ENCODE results near the gene SERINC1. TPM values are rescaled to one million over a fixed set of nuclear protein-coding genes. Genes with fewer than 3 reads are reported as not detected.
A peak's percentile ranks its signal among the peaks of the same experiment; 100 is the strongest.

Gene SERINC1
- total RNA-seq, 1 donor from 2014 or later = 216 TPM

DNA sequence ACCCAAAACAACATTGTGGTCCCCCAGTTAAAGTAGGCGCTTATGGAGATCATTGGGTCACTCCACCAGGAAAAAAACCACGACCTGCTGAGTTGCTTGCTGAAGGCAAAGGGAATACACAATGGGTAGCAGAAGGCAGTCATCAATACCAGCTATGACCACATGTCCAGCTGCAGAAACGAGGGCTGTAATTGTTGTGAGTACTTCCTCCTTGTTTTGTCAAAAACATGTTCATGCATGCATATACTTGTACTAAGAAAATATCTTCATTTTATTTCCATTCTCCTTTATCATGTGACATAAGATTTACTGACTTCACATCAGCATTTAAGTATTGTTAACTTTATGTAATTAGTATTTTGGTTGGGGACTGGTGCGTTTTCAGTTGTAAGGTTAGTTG is 16.9 kb downstream of the SERINC1 start:
- Histone ChIP-seq H3K4me1 (peaks cover 14% of the 10 kb centered on the region), H3K9me3 (no peaks in the 10 kb centered on the region), H3K27me3 (ENCODE audit: low read depth) (no peaks in the 10 kb centered on the region), H3K4me3 (no peak overlapping the region), H3K27ac (no peak overlapping the region), H3K36me3 (peaks cover 88% of the 10 kb centered on the region)
- intact Hi-C loops (cut with DNase I) = no loop called here
- ATAC-seq (no peak), DNase-seq (no peak)
- TF ChIP-seq CTCF (IDR thresholded peaks at IDR 0.05) = no peak

GRCh38 chr6:122452509-122452908 is 19.1 kb downstream of the SERINC1 start:
- Histone ChIP-seq H3K4me3 (no peak overlapping the region), H3K27ac (no peak overlapping the region), H3K9me3 (no peaks in the 10 kb centered on the region), H3K36me3 (peaks cover 99% of the 10 kb centered on the region), H3K4me1 (no peaks in the 10 kb centered on the region), H3K27me3 (ENCODE audit: low read depth) (no peaks in the 10 kb centered on the region)
- intact Hi-C loops (cut with DNase I) = no loop called here
- DNase-seq (no peak), ATAC-seq (no peak)
- TF ChIP-seq CTCF (IDR thresholded peaks at IDR 0.05) = no peak

DNA sequence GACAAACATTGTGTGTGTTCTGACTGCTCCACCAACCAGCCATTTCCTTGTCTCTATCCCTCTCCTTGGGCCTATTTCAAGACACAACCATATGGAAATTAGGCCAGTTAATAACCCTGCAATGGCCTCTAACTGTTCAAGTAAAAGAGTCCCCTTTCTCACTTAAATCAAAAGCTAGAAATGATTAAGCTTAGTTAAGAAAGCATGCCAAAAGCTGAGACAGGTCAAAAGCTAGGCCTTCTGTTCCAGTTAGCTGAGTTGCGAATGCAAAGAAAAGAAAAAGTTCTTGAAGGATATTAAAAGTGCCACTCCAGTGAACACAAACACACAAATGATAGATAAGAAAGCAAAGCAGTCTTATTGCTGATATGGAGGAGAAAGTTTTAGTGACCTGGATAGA is 22.5 kb downstream of the SERINC1 start:
- no peak overlapping the region for H3K27ac ChIP-seq
- DNase-seq = no peak
- no peaks in the 10 kb centered on the region for H3K27me3 ChIP-seq (ENCODE audit: low read depth)
- H3K4me3 ChIP-seq = no peak overlapping the region
- H3K9me3 ChIP-seq = no peaks in the 10 kb centered on the region
- peak; percentile 30 to 85 for ATAC-seq
- intact Hi-C loops (cut with DNase I) = no loop called here
- TF ChIP-seq CTCF (IDR thresholded peaks at IDR 0.05) = no peak
- H3K4me1 ChIP-seq = no peaks in the 10 kb centered on the region
- peaks cover 98% of the 10 kb centered on the region for H3K36me3 ChIP-seq

DNA sequence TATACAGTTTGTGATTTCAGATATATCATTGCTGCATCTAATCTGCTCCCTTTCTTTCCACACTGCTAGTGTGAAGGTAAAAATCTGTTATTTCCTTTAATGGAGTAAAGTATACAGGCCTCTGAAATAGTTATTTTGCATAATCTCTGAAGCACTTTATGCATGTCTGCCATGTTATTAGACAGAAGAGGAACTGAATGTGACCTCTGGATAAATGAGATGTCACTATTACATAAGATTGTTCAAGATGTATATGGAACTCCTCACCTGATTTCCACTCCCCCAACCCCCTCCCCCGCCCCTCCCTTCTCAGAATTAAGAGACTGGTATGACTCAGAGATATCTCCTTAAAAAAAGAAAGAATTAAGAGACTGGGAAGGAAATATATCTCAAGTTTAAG is 26.3 kb downstream of the SERINC1 start:
- Histone ChIP-seq H3K4me1 (no peaks in the 10 kb centered on the region), H3K9me3 (no peaks in the 10 kb centered on the region), H3K27ac (no peak overlapping the region), H3K27me3 (ENCODE audit: low read depth) (no peaks in the 10 kb centered on the region), H3K36me3 (peaks cover 91% of the 10 kb centered on the region), H3K4me3 (no peak overlapping the region)
- TF ChIP-seq CTCF (IDR thresholded peaks at IDR 0.05) = no peak
- ATAC-seq = no peak
- DNase-seq = no peak
- intact Hi-C loops (cut with DNase I) = no loop called here

- no peak for ATAC-seq
- H3K27me3 ChIP-seq (ENCODE audit: low read depth) = no peaks in the 10 kb centered on the region
- no peaks in the 10 kb centered on the region for H3K4me1 ChIP-seq
- no peaks in the 10 kb centered on the region for H3K9me3 ChIP-seq
- H3K36me3 ChIP-seq = peaks cover 67% of the 10 kb centered on the region
- no peak overlapping the region for H3K4me3 ChIP-seq
- H3K27ac ChIP-seq = no peak overlapping the region
- DNase-seq = no peak
- intact Hi-C loops (cut with DNase I) = no loop called here
- TF ChIP-seq CTCF (IDR thresholded peaks at IDR 0.05) = no peak
These were observed 32.6 kb downstream of the SERINC1 start for GRCh38 chr6:122438975-122439374.

GRCh38 chr6:122432816-122433215 is 38.8 kb downstream of the SERINC1 start:
- H3K27me3 ChIP-seq (ENCODE audit: low read depth) = no peaks in the 10 kb centered on the region
- intact Hi-C loops (cut with DNase I) = no loop called here
- H3K36me3 ChIP-seq = peaks cover 49% of the 10 kb centered on the region
- DNase-seq = no peak
- no peak for TF ChIP-seq CTCF (IDR thresholded peaks at IDR 0.05)
- H3K9me3 ChIP-seq = no peaks in the 10 kb centered on the region
- no peaks in the 10 kb centered on the region for H3K4me1 ChIP-seq
- H3K4me3 ChIP-seq = no peak overlapping the region
- no peak for ATAC-seq
- H3K27ac ChIP-seq = no peak overlapping the region
